ENCODE data around the gene CHD2.

The CHD2 gene

DNA sequence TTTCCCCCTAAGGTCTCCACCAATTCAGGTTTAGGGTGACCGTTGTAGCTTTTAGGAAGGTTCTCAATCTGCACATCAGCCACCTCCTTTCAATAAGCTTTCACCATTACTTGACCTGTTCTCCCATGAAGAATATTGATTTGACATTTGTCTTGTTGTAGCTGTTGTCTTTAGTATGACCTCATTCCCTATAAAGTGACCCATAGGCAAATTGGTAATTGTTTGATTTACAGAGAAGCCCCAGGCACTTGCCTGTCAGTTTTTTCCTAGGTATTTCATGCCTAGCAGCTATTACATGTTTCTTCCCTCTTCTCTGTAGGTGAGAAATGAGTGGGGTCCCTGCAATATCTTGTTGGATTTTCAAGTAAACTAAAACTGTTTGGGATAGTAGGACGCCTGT, 36.0 kb downstream of the CHD2 start:
- TF ChIP-seq TAF1 (IDR thresholded peaks at IDR 0.05; ENCODE audit: borderline replicate concordance, insufficient read depth, low read length) (no peak), SIN3A (IDR thresholded peaks at IDR 0.05; ENCODE audit: borderline replicate concordance, insufficient read depth, low read length) (no peak), POLR2AphosphoS5 (IDR thresholded peaks at IDR 0.05; ENCODE audit: low read depth, low read length) (no peak), FOXP2 (optimal IDR thresholded peaks at IDR 0.05; ENCODE audit: borderline replicate concordance, extremely low read depth, extremely low read length, insufficient read depth) (no peak)
- TF ChIP-seq, protein P1, sequence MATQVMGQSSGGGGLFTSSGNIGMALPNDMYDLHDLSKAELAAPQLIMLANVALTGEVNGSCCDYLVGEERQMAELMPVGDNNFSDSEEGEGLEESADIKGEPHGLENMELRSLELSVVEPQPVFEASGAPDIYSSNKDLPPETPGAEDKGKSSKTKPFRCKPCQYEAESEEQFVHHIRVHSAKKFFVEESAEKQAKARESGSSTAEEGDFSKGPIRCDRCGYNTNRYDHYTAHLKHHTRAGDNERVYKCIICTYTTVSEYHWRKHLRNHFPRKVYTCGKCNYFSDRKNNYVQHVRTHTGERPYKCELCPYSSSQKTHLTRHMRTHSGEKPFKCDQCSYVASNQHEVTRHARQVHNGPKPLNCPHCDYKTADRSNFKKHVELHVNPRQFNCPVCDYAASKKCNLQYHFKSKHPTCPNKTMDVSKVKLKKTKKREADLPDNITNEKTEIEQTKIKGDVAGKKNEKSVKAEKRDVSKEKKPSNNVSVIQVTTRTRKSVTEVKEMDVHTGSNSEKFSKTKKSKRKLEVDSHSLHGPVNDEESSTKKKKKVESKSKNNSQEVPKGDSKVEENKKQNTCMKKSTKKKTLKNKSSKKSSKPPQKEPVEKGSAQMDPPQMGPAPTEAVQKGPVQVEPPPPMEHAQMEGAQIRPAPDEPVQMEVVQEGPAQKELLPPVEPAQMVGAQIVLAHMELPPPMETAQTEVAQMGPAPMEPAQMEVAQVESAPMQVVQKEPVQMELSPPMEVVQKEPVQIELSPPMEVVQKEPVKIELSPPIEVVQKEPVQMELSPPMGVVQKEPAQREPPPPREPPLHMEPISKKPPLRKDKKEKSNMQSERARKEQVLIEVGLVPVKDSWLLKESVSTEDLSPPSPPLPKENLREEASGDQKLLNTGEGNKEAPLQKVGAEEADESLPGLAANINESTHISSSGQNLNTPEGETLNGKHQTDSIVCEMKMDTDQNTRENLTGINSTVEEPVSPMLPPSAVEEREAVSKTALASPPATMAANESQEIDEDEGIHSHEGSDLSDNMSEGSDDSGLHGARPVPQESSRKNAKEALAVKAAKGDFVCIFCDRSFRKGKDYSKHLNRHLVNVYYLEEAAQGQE (IDR thresholded peaks at IDR 0.05; ENCODE audit: insufficient read depth in 1 of 2, low read depth in 2 of 2, low read length in 2 of 2) = no peak

- TF ChIP-seq TAF1 (IDR thresholded peaks at IDR 0.05; ENCODE audit: borderline replicate concordance, insufficient read depth, low read length) (no peak), POLR2AphosphoS5 (IDR thresholded peaks at IDR 0.05; ENCODE audit: low read depth, low read length) (no peak), FOXP2 (optimal IDR thresholded peaks at IDR 0.05; ENCODE audit: borderline replicate concordance, extremely low read depth, extremely low read length, insufficient read depth) (no peak), SIN3A (IDR thresholded peaks at IDR 0.05; ENCODE audit: borderline replicate concordance, insufficient read depth, low read length) (no peak)
- TF ChIP-seq, protein P1 (IDR thresholded peaks at IDR 0.05; ENCODE audit: insufficient read depth in 1 of 2, low read depth in 2 of 2, low read length in 2 of 2) = no peak
These were observed 36.6 kb downstream of the CHD2 start for GRCh38 chr15:92936693-92937092.

GRCh38 chr15:92937901-92938300, 37.8 kb downstream of the CHD2 start:
- no peak for TF ChIP-seq SIN3A (IDR thresholded peaks at IDR 0.05; ENCODE audit: borderline replicate concordance, insufficient read depth, low read length)

GRCh38 chr15:92938387-92938786, 38.3 kb downstream of the CHD2 start:
- TF ChIP-seq, protein P1 (IDR thresholded peaks at IDR 0.05; ENCODE audit: insufficient read depth in 1 of 2, low read depth in 2 of 2, low read length in 2 of 2) = no peak
- TF ChIP-seq FOXP2 (optimal IDR thresholded peaks at IDR 0.05; ENCODE audit: borderline replicate concordance, extremely low read depth, extremely low read length, insufficient read depth) = no peak
- TF ChIP-seq POLR2AphosphoS5 (IDR thresholded peaks at IDR 0.05; ENCODE audit: low read depth, low read length) = no peak
- TF ChIP-seq TAF1 (IDR thresholded peaks at IDR 0.05; ENCODE audit: borderline replicate concordance, insufficient read depth, low read length) = no peak
- TF ChIP-seq SIN3A (IDR thresholded peaks at IDR 0.05; ENCODE audit: borderline replicate concordance, insufficient read depth, low read length) = no peak

GRCh38 chr15:92941668-92942067, 41.5 kb downstream of the CHD2 start:
- TF ChIP-seq TAF1 (IDR thresholded peaks at IDR 0.05; ENCODE audit: borderline replicate concordance, insufficient read depth, low read length) (no peak), POLR2AphosphoS5 (IDR thresholded peaks at IDR 0.05; ENCODE audit: low read depth, low read length) (no peak), FOXP2 (optimal IDR thresholded peaks at IDR 0.05; ENCODE audit: borderline replicate concordance, extremely low read depth, extremely low read length, insufficient read depth) (no peak), SIN3A (IDR thresholded peaks at IDR 0.05; ENCODE audit: borderline replicate concordance, insufficient read depth, low read length) (no peak)
- TF ChIP-seq, protein P1 (IDR thresholded peaks at IDR 0.05; ENCODE audit: insufficient read depth in 1 of 2, low read depth in 2 of 2, low read length in 2 of 2) = no peak

Data from PFSK-1 (cell line).